IPS-15b (cell line): ENCODE results near the gene CDK12.
"Not testable (repeated sequence)": the region's sequence is repeated elsewhere in the genome, so short reads cannot be mapped to it uniquely, and the experiment has no call there.

Experiments used
- H3K27me3 ChIP-seq: one replicate; pipeline ENCODE4 v1.6.1; 2013; ENCODE audit warnings: low read length; ENCODE audit not compliant: control insufficient read depth, insufficient read depth
- H3K36me3 ChIP-seq: one replicate; pipeline ENCODE4 v1.6.1; 2013; ENCODE audit warnings: low read length; ENCODE audit not compliant: control insufficient read depth, insufficient read depth
- H3K4me1 ChIP-seq: one replicate; pipeline ENCODE4 v1.6.1; 2013; ENCODE audit warnings: mild to moderate bottlenecking, low read length; ENCODE audit not compliant: control insufficient read depth, insufficient read depth
- H3K4me3 ChIP-seq: one replicate; pipeline ENCODE4 v1.5.1; 2013; ENCODE audit warnings: low read depth, low read length
- H3K9ac ChIP-seq: one replicate; pipeline ENCODE4 v1.6.1; 2013; ENCODE audit warnings: low read depth, mild to moderate bottlenecking, low read length
- H3K9me3 ChIP-seq: one replicate; pipeline ENCODE4 v1.6.1; 2013; ENCODE audit warnings: mild to moderate bottlenecking, low read length; ENCODE audit not compliant: control insufficient read depth, insufficient read depth

The CDK12 gene

DNA sequence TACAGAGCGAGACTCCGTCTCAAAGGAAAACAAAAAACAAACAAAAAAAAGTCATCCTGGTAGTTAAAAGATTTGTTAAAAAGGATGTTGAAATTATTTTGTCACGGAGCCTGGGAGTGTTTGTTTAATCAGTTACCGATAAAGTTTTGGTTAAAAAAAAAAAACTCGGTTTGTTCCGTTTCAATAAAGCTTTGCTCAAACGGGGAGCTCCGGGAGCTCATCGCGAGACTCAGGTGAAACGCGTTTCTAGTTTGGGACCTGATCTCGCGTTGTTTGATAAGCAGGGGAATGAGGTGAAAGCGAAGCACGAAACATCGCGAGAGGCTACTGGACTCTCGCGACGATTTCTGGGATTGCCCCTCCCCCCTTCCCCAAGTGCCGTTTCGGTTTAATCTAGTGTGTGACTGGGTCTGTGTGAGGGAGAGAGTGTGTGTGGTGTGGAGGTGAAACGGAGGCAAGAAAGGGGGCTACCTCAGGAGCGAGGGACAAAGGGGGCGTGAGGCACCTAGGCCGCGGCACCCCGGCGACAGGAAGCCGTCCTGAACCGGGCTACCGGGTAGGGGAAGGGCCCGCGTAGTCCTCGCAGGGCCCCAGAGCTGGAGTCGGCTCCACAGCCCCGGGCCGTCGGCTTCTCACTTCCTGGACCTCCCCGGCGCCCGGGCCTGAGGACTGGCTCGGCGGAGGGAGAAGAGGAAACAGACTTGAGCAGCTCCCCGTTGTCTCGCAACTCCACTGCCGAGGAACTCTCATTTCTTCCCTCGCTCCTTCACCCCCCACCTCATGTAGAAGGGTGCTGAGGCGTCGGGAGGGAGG lies at the start of gene CDK12:
Gene CDK12 (plus strand): TSS at position 374 of the 813 bp plus-strand sequence. CDS start 586 bp downstream, outside the sequence.
- peak within 1 kb of the TSS; percentile 77 for H3K4me3 ChIP-seq
- no peaks in the 10 kb centered on the region for H3K36me3 ChIP-seq
- no peaks in the 10 kb centered on the region for H3K9me3 ChIP-seq
- peaks cover 4% of the 10 kb centered on the region for H3K4me1 ChIP-seq
- no peaks in the 10 kb centered on the region for H3K27me3 ChIP-seq
- peak within 1 kb of the TSS; percentile 97 for H3K9ac ChIP-seq

DNA sequence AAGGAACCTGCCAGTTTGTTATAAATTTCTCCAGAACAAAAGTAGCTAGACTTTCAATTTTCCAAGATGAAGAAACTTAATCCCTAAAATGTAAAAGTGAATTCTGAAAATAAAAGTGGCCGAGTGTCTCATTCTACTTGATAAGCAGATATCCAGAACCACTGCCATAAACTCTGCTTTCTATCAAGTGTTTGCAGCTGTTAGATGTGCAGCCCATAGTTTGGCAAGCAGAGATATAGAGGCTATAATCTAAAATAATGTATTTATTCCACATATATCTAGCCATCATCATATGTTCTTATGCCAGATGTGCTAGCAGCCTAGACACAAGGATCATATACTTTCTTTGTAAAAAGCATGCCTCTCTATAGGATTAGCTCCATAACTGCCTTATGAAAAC lies 45.1 kb upstream of the CDK12 start:
- Histone ChIP-seq H3K9me3 (no peaks in the 10 kb centered on the region), H3K27me3 (no peaks in the 10 kb centered on the region), H3K9ac (no peak overlapping the region), H3K36me3 (peaks cover 28% of the 10 kb centered on the region), H3K4me1 (no peaks in the 10 kb centered on the region), H3K4me3 (no peak overlapping the region)

DNA sequence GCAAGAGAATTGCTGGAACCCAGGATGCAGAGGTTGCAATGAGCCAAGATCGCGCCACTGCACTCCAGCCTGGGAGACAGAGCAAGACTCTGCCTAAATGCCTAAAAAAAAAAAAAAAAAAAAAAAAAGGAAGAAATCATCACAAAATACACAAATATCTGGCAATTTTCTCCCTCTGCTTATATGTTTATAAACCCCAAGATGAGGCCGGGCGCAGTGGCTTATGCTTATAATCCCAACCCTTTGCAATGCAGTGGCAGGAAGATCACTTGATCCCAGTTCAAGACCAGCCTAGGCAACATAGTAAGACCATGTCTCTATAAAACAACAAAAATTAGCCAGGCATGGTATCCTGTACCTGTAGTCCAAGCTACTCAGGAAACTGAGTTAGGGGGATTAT lies 31.7 kb upstream of the CDK12 start:
- H3K4me1 ChIP-seq, result no peaks in the 10 kb centered on the region
- peaks cover 40% of the 10 kb centered on the region for H3K36me3 ChIP-seq
- H3K9ac ChIP-seq, result no peak overlapping the region
- H3K9me3 ChIP-seq, result no peaks in the 10 kb centered on the region
- no peaks in the 10 kb centered on the region for H3K27me3 ChIP-seq
- no peak overlapping the region for H3K4me3 ChIP-seq

DNA sequence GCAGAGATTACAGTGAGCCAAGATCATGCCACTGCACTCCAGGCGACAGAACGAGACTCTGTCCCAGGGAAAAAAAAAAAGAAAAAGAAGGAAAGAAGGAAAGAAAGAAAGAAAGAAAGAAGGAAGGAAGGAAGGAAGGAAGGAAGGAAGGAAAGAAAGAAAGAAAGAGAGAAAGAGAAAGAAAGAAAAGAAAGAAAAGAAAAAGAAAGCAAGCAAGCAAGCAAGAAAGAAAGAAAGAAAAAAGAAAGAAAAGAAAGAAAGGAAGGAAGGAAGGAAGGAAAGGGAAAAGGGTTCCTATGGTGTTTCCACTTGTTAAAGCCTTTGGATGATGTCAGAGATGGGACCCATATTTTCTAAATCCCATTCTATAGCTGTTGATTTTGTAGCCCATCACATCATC lies 21.4 kb upstream of the CDK12 start:
- H3K9me3 ChIP-seq, result not testable (repeated sequence)
- peaks cover 21% of the 10 kb centered on the region for H3K36me3 ChIP-seq

DNA sequence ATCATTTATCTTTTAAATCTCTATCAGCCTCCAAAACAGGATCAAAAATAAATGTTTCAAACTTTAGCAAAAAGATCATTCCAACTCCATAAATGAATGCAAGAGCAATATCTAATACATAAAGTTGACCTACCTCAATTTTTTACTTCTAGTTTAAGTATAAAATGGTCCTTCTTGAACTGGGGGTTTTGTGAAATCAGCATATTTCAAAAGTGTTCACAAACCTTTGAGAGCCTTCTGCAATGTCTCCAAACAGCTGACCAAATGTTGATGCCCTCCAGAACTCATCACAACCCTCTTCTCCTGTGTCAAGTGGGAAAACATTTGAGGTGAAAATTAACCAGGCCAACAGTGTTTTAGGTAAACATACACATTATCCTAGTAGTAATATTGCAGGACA lies 18.0 kb upstream of the CDK12 start:
- Histone ChIP-seq H3K9me3 (no peaks in the 10 kb centered on the region), H3K9ac (no peak overlapping the region), H3K36me3 (peaks cover 13% of the 10 kb centered on the region), H3K27me3 (no peaks in the 10 kb centered on the region), H3K4me1 (no peaks in the 10 kb centered on the region), H3K4me3 (no peak overlapping the region)

More for the DNA sequence above, 21.4 kb upstream of the CDK12 start:
- H3K27me3 ChIP-seq, H3K4me1 ChIP-seq, H3K9ac ChIP-seq, H3K4me3 ChIP-seq: not testable (repeated sequence)

DNA sequence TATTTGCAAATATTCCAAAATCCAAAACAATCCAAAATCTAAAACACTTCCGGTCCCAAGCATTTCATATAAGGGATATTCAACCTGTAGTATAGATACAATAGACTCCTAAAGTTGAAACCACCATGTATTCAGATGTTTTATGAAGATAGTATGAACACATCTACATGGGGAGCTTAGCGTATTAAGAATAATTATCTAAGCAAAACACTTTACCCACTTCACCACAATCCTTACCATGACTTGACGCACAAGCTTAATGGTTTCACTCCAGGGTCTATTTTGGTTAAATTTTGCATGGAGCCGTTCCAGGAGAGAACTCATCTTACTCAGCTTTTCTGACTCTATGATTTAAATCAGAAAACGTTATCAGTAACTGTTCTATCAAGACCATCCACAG lies 13.7 kb upstream of the CDK12 start:
- Histone ChIP-seq H3K4me3 (no peak overlapping the region), H3K36me3 (peaks cover 5% of the 10 kb centered on the region), H3K9me3 (no peaks in the 10 kb centered on the region), H3K27me3 (no peaks in the 10 kb centered on the region), H3K9ac (no peak overlapping the region), H3K4me1 (no peaks in the 10 kb centered on the region)

DNA sequence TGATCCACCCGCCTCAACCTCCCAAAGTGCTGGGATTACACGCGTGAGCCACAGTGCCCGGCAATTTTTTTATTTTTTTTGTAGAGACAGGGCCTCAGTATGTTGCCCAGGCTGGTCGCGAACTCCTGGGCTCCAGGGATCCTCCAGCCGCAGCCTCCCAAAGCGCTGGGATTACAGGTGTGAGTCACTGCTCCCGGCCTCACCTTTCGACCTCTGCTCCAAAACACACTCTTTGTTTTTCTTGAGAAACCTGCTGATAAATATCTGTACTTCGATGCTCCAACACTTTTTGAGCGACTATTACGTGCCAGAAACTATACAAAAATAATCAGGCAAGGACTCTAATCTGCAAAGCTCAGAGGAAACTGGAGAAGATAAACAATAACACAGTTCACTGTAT lies 11.2 kb upstream of the CDK12 start:
- H3K4me3 ChIP-seq, result peak overlapping the region; percentile 76
- H3K36me3 ChIP-seq, result peaks cover 5% of the 10 kb centered on the region
- H3K27me3 ChIP-seq, result no peaks in the 10 kb centered on the region
- H3K9me3 ChIP-seq, result no peaks in the 10 kb centered on the region
- H3K4me1 ChIP-seq, result no peaks in the 10 kb centered on the region
- H3K9ac ChIP-seq, result peak overlapping the region; percentile 75

DNA sequence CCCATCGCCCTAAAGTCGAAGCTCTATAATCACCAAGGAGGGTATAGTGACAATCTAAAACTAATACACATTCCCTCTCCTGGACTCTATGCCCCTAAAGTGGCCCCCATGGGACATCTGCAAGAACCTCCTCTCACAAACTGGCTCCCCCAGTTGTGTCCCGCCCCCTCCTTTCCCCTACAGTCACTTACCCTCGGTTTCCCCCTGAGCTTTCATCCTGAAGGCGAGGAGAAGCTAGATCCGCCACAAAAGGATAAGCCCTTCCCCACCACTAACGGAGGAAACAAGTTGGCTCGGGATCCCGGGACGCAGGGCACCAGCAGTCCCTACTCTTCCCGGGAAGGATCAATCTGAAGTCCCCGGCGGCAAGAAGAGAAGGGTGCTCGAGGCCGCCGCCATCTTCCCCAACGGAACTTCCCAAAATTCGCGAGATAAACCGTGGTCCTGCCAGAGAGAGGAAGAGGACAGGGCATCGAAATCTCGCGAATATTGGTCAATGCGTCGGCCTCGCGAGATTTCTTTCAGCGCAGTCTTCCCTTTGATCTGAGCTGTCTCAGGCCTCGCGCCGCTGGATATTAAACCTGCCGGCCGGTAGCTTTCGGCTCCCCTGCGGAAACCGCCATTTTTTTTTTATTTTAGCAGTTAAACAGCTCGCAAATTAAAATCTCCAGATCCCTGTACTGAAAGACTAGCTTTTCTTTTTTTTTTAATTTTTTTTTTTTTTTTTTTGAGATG lies 10.3 kb upstream of the CDK12 start, which contains the start of gene MED1:
Gene MED1 (minus strand): TSS at position 417 of the 735 bp plus-strand sequence. CDS start 201 bp downstream, at position 216.
- H3K4me1 ChIP-seq, result no peaks in the 10 kb centered on the region
- no peaks in the 10 kb centered on the region for H3K27me3 ChIP-seq
- H3K9me3 ChIP-seq, result no peaks in the 10 kb centered on the region
- H3K4me3 ChIP-seq, result peak within 1 kb of the TSS; percentile 76
- H3K9ac ChIP-seq, result peak within 1 kb of the TSS; percentile 75
- peaks cover 2% of the 10 kb centered on the region for H3K36me3 ChIP-seq

DNA sequence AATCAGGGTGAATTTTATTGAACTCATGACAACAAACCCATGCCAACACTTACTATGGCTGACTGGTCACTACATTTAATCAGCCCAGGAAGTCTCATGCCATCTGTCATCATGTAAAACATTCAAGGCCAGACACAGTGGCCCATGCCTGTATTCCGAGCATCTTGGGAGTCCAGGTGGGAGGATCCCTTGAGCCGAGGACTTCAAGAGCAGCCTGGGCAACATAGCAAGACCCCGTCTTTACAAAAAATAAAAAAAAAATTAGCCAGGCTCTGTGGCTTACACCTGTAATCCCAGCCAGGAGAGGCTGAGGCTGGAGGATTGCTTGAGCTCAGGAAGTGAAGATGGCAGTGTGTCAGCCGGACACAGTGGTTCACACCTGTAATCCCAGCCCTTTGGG lies 5.4 kb upstream of the CDK12 start:
- Histone ChIP-seq H3K4me1 (no peaks in the 10 kb centered on the region), H3K4me3 (no peak overlapping the region), H3K9ac (no peak overlapping the region), H3K27me3 (no peaks in the 10 kb centered on the region), H3K36me3 (no peaks in the 10 kb centered on the region), H3K9me3 (no peaks in the 10 kb centered on the region)

DNA sequence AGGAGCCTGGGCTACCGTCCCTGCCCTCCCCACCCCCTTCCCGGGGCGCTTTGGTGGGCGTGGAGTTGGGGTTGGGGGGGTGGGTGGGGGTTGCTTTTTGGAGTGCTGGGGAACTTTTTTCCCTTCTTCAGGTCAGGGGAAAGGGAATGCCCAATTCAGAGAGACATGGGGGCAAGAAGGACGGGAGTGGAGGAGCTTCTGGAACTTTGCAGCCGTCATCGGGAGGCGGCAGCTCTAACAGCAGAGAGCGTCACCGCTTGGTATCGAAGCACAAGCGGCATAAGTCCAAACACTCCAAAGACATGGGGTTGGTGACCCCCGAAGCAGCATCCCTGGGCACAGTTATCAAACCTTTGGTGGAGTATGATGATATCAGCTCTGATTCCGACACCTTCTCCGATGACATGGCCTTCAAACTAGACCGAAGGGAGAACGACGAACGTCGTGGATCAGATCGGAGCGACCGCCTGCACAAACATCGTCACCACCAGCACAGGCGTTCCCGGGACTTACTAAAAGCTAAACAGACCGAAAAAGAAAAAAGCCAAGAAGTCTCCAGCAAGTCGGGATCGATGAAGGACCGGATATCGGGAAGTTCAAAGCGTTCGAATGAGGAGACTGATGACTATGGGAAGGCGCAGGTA lies 762 bp downstream of the CDK12 start:
- Histone ChIP-seq H3K4me1 (peaks cover 4% of the 10 kb centered on the region), H3K9ac (peak overlapping the region; percentile 97), H3K4me3 (peak overlapping the region; percentile 77), H3K36me3 (no peaks in the 10 kb centered on the region), H3K9me3 (no peaks in the 10 kb centered on the region), H3K27me3 (no peaks in the 10 kb centered on the region)

DNA sequence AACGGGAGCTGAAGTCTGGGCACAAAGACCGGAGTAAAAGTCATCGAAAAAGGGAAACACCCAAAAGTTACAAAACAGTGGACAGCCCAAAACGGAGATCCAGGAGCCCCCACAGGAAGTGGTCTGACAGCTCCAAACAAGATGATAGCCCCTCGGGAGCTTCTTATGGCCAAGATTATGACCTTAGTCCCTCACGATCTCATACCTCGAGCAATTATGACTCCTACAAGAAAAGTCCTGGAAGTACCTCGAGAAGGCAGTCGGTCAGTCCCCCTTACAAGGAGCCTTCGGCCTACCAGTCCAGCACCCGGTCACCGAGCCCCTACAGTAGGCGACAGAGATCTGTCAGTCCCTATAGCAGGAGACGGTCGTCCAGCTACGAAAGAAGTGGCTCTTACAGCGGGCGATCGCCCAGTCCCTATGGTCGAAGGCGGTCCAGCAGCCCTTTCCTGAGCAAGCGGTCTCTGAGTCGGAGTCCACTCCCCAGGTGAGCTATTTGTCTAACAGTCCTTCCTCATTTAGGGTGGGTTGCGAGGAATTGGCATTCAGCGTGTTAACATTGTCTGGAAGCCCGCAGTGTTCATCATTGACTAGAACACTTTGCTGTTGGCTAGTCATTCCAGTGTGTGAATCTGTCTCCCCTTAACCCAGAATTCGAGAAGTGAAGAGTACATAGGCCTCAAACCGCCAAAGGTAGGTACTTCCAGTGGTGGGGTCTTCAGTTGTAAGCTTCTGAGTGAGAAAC lies 1.5 kb downstream of the CDK12 start:
- Histone ChIP-seq H3K27me3 (no peaks in the 10 kb centered on the region), H3K4me3 (peak overlapping the region; percentile 77), H3K9me3 (no peaks in the 10 kb centered on the region), H3K4me1 (peaks cover 4% of the 10 kb centered on the region), H3K9ac (peak overlapping the region; percentile 63), H3K36me3 (no peaks in the 10 kb centered on the region)
